ENCODE results near the gene PARP6.

- TF ChIP-seq, protein P1, sequence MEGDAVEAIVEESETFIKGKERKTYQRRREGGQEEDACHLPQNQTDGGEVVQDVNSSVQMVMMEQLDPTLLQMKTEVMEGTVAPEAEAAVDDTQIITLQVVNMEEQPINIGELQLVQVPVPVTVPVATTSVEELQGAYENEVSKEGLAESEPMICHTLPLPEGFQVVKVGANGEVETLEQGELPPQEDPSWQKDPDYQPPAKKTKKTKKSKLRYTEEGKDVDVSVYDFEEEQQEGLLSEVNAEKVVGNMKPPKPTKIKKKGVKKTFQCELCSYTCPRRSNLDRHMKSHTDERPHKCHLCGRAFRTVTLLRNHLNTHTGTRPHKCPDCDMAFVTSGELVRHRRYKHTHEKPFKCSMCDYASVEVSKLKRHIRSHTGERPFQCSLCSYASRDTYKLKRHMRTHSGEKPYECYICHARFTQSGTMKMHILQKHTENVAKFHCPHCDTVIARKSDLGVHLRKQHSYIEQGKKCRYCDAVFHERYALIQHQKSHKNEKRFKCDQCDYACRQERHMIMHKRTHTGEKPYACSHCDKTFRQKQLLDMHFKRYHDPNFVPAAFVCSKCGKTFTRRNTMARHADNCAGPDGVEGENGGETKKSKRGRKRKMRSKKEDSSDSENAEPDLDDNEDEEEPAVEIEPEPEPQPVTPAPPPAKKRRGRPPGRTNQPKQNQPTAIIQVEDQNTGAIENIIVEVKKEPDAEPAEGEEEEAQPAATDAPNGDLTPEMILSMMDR (IDR thresholded peaks at IDR 0.05) = no peak
- no peak for TF ChIP-seq POLR2A (IDR thresholded peaks at IDR 0.05)
Observed at GRCh38 chr15:72237029-72237852, 35.1 kb downstream of the PARP6 start.

Data from body of pancreas (tissue), 4 donors.